PC-9 (cell line): Measurements from ENCODE around the gene LCOR. TPM values are rescaled to one million over a fixed set of nuclear protein-coding genes. Genes with fewer than 3 reads are reported as not detected.

Experiments
- BruUV-seq: library from RNA; stranded (reverse); fragments of 400-500 nt; replicated peaks from 2 replicates; lab custom pipeline; 2021; lab: Mats Ljungman, UMichigan
- CTCF ChIA-PET: fragments of 300-600 bp; sonication (Branson Sonifier 250); formaldehyde crosslinking; loops from one replicate; lab custom pipeline; 2022; ENCODE audit warnings: antibody characterized with exemption; lab: Charles Lee
- POLR2A ChIA-PET: fragments of 300-600 bp; sonication (Branson Sonifier 250); formaldehyde crosslinking; loops from one replicate; lab custom pipeline; 2022; ENCODE audit warnings: antibody characterized with exemption; ENCODE audit not compliant: unreplicated experiment; lab: Charles Lee
- DNase-seq, 2 experiments: peaks; one replicate each; pipeline versions ENCODE4 v3.0.0 to v3.0.0-alpha.2; 2015 to 2022; ENCODE audit warnings: mixed read lengths in 1 of 2
- H2AFZ ChIP-seq: fragments of 200-600 bp; sonication (generic); 2 replicates; pipeline ENCODE4 v1.8.1; 2017; ENCODE audit warnings: antibody characterized with exemption
- H3F3A ChIP-seq: fragments of 200-600 bp; sonication (generic); 2 replicates; pipeline ENCODE4 v1.8.1; 2017; ENCODE audit warnings: antibody characterized with exemption, mild to moderate bottlenecking, low read depth; ENCODE audit not compliant: insufficient read depth
- H3K27ac ChIP-seq: fragments of 200-600 bp; sonication (generic); 2 replicates; pipeline ENCODE4 v1.6.1; 2016; ENCODE audit warnings: mixed run types
- H3K27me3 ChIP-seq: fragments of 200-600 bp; sonication (generic); 2 replicates; pipeline ENCODE4 v1.6.1; 2016; ENCODE audit warnings: low read depth, mixed run types; ENCODE audit not compliant: insufficient read depth
- H3K36me3 ChIP-seq: fragments of 200-600 bp; sonication (generic); 2 replicates; pipeline ENCODE4 v1.6.1; 2016; ENCODE audit warnings: low read depth, mixed run types
- H3K4me1 ChIP-seq: fragments of 200-600 bp; sonication (generic); replicated peaks from 2 replicates; pipeline ENCODE4 v1.6.1; 2016; ENCODE audit warnings: mixed run types; ENCODE audit not compliant: insufficient read depth
- H3K4me2 ChIP-seq: fragments of 200-600 bp; sonication (generic); 2 replicates; pipeline ENCODE4 v1.6.1; 2017; ENCODE audit warnings: mixed run types
- H3K4me3 ChIP-seq: fragments of 200-600 bp; sonication (generic); 2 replicates; pipeline ENCODE4 v1.6.1; 2016; ENCODE audit warnings: mixed run types
- H3K79me2 ChIP-seq: fragments of 200-600 bp; sonication (generic); 2 replicates; pipeline ENCODE4 v1.6.1; 2017; ENCODE audit warnings: low read depth, mixed run types
- H3K9me2 ChIP-seq: fragments of 200-600 bp; sonication (generic); 2 replicates; pipeline ENCODE4 v1.8.1; 2017; ENCODE audit warnings: mild to moderate bottlenecking; ENCODE audit not compliant: insufficient read depth
- H3K9me3 ChIP-seq: fragments of 200-600 bp; sonication (generic); 2 replicates; pipeline ENCODE4 v1.8.1; 2016; ENCODE audit warnings: low read depth; ENCODE audit not compliant: insufficient read depth
- H4K20me1 ChIP-seq: fragments of 200-600 bp; sonication (generic); 2 replicates; pipeline ENCODE4 v1.8.1; 2017; ENCODE audit not compliant: insufficient read depth
- CTCF ChIP-seq: fragments of 200-600 bp; sonication (generic); conservative IDR thresholded peaks from 2 replicates; pipeline ENCODE4 v1.6.1; 2017; ENCODE audit warnings: mixed run types, antibody characterized with exemption, mild to moderate bottlenecking, moderate library complexity
- EZH2 ChIP-seq: fragments of 200-600 bp; sonication (generic); IDR thresholded peaks from 2 replicates; pipeline ENCODE4 v1.8.0; 2017; ENCODE audit warnings: antibody characterized with exemption, low read depth
- intact Hi-C: fragments of 100-400 bp; cut with micrococcal nuclease; formaldehyde crosslinking; loops from one replicate; pipeline ENCODE4 v1.10.0; 2022; ENCODE audit not compliant: unreplicated experiment
- total RNA-seq: library from RNA; stranded (reverse); gene quantifications from 2 replicates; pipeline ENCODE4 v1.2.3, GENCODE V29; 2021

The LCOR gene
- total RNA-seq, 1 experiment from 2014 or later = 36.4 TPM

- BruUV-seq = no TSS peak
- TF ChIP-seq EZH2 = no peak
- TF ChIP-seq CTCF = no peak
- no peaks in the 10 kb centered on the region for H3F3A ChIP-seq
- no peaks in the 10 kb centered on the region for H3K9me2 ChIP-seq
- CTCF ChIA-PET = no interaction called here
- H3K4me3 ChIP-seq = no peak overlapping the region
- no peak for DNase-seq
- no peaks in the 10 kb centered on the region for H3K27me3 ChIP-seq
- no peaks in the 10 kb centered on the region for H3K36me3 ChIP-seq
- POLR2A ChIA-PET = interaction anchor here (0.6 kb wide), 1 partner anchor 388 kb away, joined by 6 read pairs; no protein-coding TSS in a partner anchor
- H3K4me2 ChIP-seq = no peak overlapping the region
- no peaks in the 10 kb centered on the region for H4K20me1 ChIP-seq
- peaks cover 5% of the 10 kb centered on the region; the same call in 1 of the 2 replicates for H3K9me3 ChIP-seq
- no peaks in the 10 kb centered on the region for H3K4me1 ChIP-seq
- no peak overlapping the region for H2AFZ ChIP-seq
- intact Hi-C loops = no loop called here
- H3K79me2 ChIP-seq = no peaks in the 10 kb centered on the region
- no peak overlapping the region for H3K27ac ChIP-seq
Observed at GRCh38 chr10:97003151-97003803, 171.2 kb downstream of the LCOR start.

- no peaks in the 10 kb centered on the region for H3K27me3 ChIP-seq
- no peak overlapping the region for H3K4me2 ChIP-seq
- no peaks in the 10 kb centered on the region for H3K36me3 ChIP-seq
- no peak overlapping the region for H2AFZ ChIP-seq
- CTCF ChIA-PET = no interaction called here
- TF ChIP-seq EZH2 (no peak), CTCF (no peak)
- no peak for DNase-seq
- no peaks in the 10 kb centered on the region for H3K4me1 ChIP-seq
- H3K27ac ChIP-seq = no peak overlapping the region
- H3K79me2 ChIP-seq = no peaks in the 10 kb centered on the region
- H3K4me3 ChIP-seq = no peak overlapping the region
- H3F3A ChIP-seq = no peaks in the 10 kb centered on the region
- H4K20me1 ChIP-seq = no peaks in the 10 kb centered on the region
- peaks cover 5% of the 10 kb centered on the region; the same call in 1 of the 2 replicates for H3K9me3 ChIP-seq
- POLR2A ChIA-PET = no interaction called here
- intact Hi-C loops = no loop called here
- no TSS peak for BruUV-seq
- no peaks in the 10 kb centered on the region for H3K9me2 ChIP-seq
Observed at GRCh38 chr10:97003804-97004201, 171.7 kb downstream of the LCOR start.

- H3K9me3 ChIP-seq = peaks cover 5% of the 10 kb centered on the region; the same call in 1 of the 2 replicates
- no peaks in the 10 kb centered on the region for H3K79me2 ChIP-seq
- intact Hi-C loops = no loop called here
- no peaks in the 10 kb centered on the region for H3K4me1 ChIP-seq
- no peak overlapping the region for H3K27ac ChIP-seq
- POLR2A ChIA-PET = no interaction called here
- no peaks in the 10 kb centered on the region for H3K9me2 ChIP-seq
- H4K20me1 ChIP-seq = no peaks in the 10 kb centered on the region
- H2AFZ ChIP-seq = no peak overlapping the region
- H3F3A ChIP-seq = no peaks in the 10 kb centered on the region
- TF ChIP-seq CTCF = no peak
- TF ChIP-seq EZH2 = no peak
- no TSS peak for BruUV-seq
- H3K27me3 ChIP-seq = no peaks in the 10 kb centered on the region
- H3K4me3 ChIP-seq = no peak overlapping the region
- no peaks in the 10 kb centered on the region for H3K36me3 ChIP-seq
- H3K4me2 ChIP-seq = no peak overlapping the region
- CTCF ChIA-PET = no interaction called here
- no peak for DNase-seq
Observed at GRCh38 chr10:97004591-97004990, 172.5 kb downstream of the LCOR start.
